H9 (cell line): ENCODE results near the gene PITPNB. TPM values are rescaled to one million over a fixed set of nuclear protein-coding genes. Genes with fewer than 3 reads are reported as not detected.

ENCODE experiments used
- DNase-seq: peaks from one replicate; pipeline ENCODE4 v3.0.0-alpha.2; 2017
- H2AFZ ChIP-seq: one replicate; pipeline ENCODE4 v1.6.1; 2013; ENCODE audit warnings: mild to moderate bottlenecking, low read length, control low read depth, moderate library complexity
- H2AK5ac ChIP-seq: 2 replicates; pipeline ENCODE4 v1.6.1; 2013; ENCODE audit warnings: low read length, control low read depth, mixed read lengths; ENCODE audit not compliant: insufficient read length
- H2BK120ac ChIP-seq: one replicate; pipeline ENCODE4 v1.6.1; 2013; ENCODE audit warnings: low read depth, mild to moderate bottlenecking, low read length, control low read depth, inconsistent platforms; ENCODE audit not compliant: poor library complexity, severe bottlenecking
- H2BK12ac ChIP-seq: 2 replicates; pipeline ENCODE4 v1.6.1; 2013; ENCODE audit warnings: low read length, control low read depth, mixed read lengths, low read depth; ENCODE audit not compliant: insufficient read length
- H2BK15ac ChIP-seq: 2 replicates; pipeline ENCODE4 v1.6.1; 2013; ENCODE audit warnings: low read depth, low read length, control low read depth
- H2BK20ac ChIP-seq: one replicate; pipeline ENCODE4 v1.6.1; 2013; ENCODE audit warnings: low read depth, mild to moderate bottlenecking, low read length, control low read depth, inconsistent platforms; ENCODE audit not compliant: poor library complexity, severe bottlenecking
- H2BK5ac ChIP-seq: 2 replicates; pipeline ENCODE4 v1.6.1; 2013; ENCODE audit warnings: low read length, control low read depth, mixed read lengths; ENCODE audit not compliant: insufficient read length
- H3K14ac ChIP-seq: 2 replicates; pipeline ENCODE4 v1.6.1; 2013; ENCODE audit warnings: low read length, control low read depth; ENCODE audit not compliant: insufficient read depth
- H3K18ac ChIP-seq: 2 replicates; pipeline ENCODE4 v1.6.1; 2013; ENCODE audit warnings: low read depth, mild to moderate bottlenecking, mixed read lengths, low read length, control low read depth; ENCODE audit not compliant: insufficient read length
- H3K23ac ChIP-seq: 2 replicates; pipeline ENCODE4 v1.6.1; 2013; ENCODE audit warnings: low read length, control low read depth, mixed read lengths, low read depth; ENCODE audit not compliant: insufficient read length
- H3K23me2 ChIP-seq: 2 replicates; pipeline ENCODE4 v1.6.1; 2013; ENCODE audit warnings: low read depth, mild to moderate bottlenecking, mixed read lengths, low read length, control low read depth; ENCODE audit not compliant: insufficient read length, poor library complexity, severe bottlenecking
- H3K27ac ChIP-seq: 2 replicates; pipeline ENCODE4 v1.5.1; 2013; ENCODE audit warnings: low read length, control low read depth, mixed read lengths, low read depth; ENCODE audit not compliant: insufficient read length
- H3K27me3 ChIP-seq: 2 replicates; pipeline ENCODE4 v1.6.1; 2013; ENCODE audit warnings: low read length, control low read depth, inconsistent platforms; ENCODE audit not compliant: insufficient read depth
- H3K4ac ChIP-seq: 2 replicates; pipeline ENCODE4 v1.6.1; 2013; ENCODE audit warnings: low read depth, mild to moderate bottlenecking, control low read depth, inconsistent platforms, low read length, moderate library complexity
- H3K4me1 ChIP-seq: 2 replicates; pipeline ENCODE4 v1.6.1; 2013; ENCODE audit warnings: low read length, control low read depth, inconsistent platforms; ENCODE audit not compliant: insufficient read depth
- H3K4me2 ChIP-seq: 2 replicates; pipeline ENCODE4 v1.6.1; 2013; ENCODE audit warnings: low read length, control low read depth, mixed read lengths; ENCODE audit not compliant: insufficient read length, insufficient read depth
- H3K56ac ChIP-seq: 2 replicates; pipeline ENCODE4 v1.6.1; 2013; ENCODE audit warnings: low read depth, mild to moderate bottlenecking, mixed read lengths, low read length, control low read depth; ENCODE audit not compliant: insufficient read length
- H3K79me1 ChIP-seq: 2 replicates; pipeline ENCODE4 v1.6.1; 2013; ENCODE audit warnings: low read depth, mild to moderate bottlenecking, moderate library complexity, low read length, control low read depth, inconsistent platforms; ENCODE audit not compliant: insufficient read depth, poor library complexity, severe bottlenecking
- H3K79me2 ChIP-seq: 2 replicates; pipeline ENCODE4 v1.6.1; 2013; ENCODE audit warnings: low read length, control low read depth, inconsistent platforms; ENCODE audit not compliant: insufficient read depth
- H3K9ac ChIP-seq: 2 replicates; pipeline ENCODE4 v1.6.1; 2013; ENCODE audit warnings: low read length, control low read depth, mixed read lengths; ENCODE audit not compliant: insufficient read length; ENCODE audit errors: extremely low read depth
- H3K9me3 ChIP-seq: one replicate; pipeline ENCODE4 v1.6.1; 2013; ENCODE audit warnings: low read depth, low read length, inconsistent platforms; ENCODE audit not compliant: control insufficient read depth
- H3T11ph ChIP-seq: one replicate; pipeline ENCODE4 v1.6.1; 2013; ENCODE audit warnings: mild to moderate bottlenecking, low read length, control low read depth, inconsistent platforms
- H4K20me1 ChIP-seq: one replicate; pipeline ENCODE4 v1.6.1; 2013; ENCODE audit not compliant: control insufficient read depth, insufficient read length, insufficient read depth
- H4K5ac ChIP-seq: 2 replicates; pipeline ENCODE4 v1.6.1; 2013; ENCODE audit warnings: low read depth, mild to moderate bottlenecking, mixed read lengths, low read length, control low read depth; ENCODE audit not compliant: insufficient read length
- H4K8ac ChIP-seq: replicated peaks from 2 replicates; pipeline ENCODE4 v1.6.1; 2013; ENCODE audit warnings: low read length, control low read depth, mixed read lengths, low read depth; ENCODE audit not compliant: insufficient read length
- H4K91ac ChIP-seq: 2 replicates; pipeline ENCODE4 v1.6.1; 2013; ENCODE audit warnings: low read depth, mild to moderate bottlenecking, moderate library complexity, mixed read lengths, low read length, control low read depth; ENCODE audit not compliant: insufficient read length
- H3K27ac Mint-ChIP-seq, 3 experiments: 2 replicates in 2 of 3; 3 replicates in 1 of 3; pipeline ENCODE4 v1.8.0; 2020 to 2021; ENCODE audit warnings: mixed read lengths in 3 of 3, mild to moderate bottlenecking in 1 of 3, moderate library complexity in 1 of 3
- H3K27me3 Mint-ChIP-seq: 2 replicates; pipeline ENCODE4 v1.8.0; 2021; ENCODE audit warnings: low read depth, mild to moderate bottlenecking, moderate library complexity, mixed read lengths
- H3K36me3 Mint-ChIP-seq, 3 experiments: 2 replicates in 2 of 3; 3 replicates in 1 of 3; pipeline ENCODE4 v1.8.0; 2020 to 2021; ENCODE audit warnings: low read depth in 3 of 3, mixed read lengths in 3 of 3; ENCODE audit not compliant: insufficient read depth in 1 of 3
- H3K4me1 Mint-ChIP-seq, 2 experiments: 2 replicates each; pipeline ENCODE4 v1.8.0; 2020; ENCODE audit warnings: mixed read lengths in 2 of 2
- H3K4me3 Mint-ChIP-seq, 2 experiments: 2 replicates in 1 of 2; 3 replicates in 1 of 2; pipeline ENCODE4 v1.8.0; 2020 to 2021; ENCODE audit warnings: mild to moderate bottlenecking in 2 of 2, mixed read lengths in 2 of 2, moderate library complexity in 1 of 2
- H3K9me3 Mint-ChIP-seq, 2 experiments: 2 replicates in 1 of 2; 3 replicates in 1 of 2; pipeline ENCODE4 v1.8.0; 2020; ENCODE audit warnings: mild to moderate bottlenecking in 2 of 2, mixed read lengths in 2 of 2, moderate library complexity in 1 of 2
- WGBS: extraction: QIAGEN DNeasy Blood & Tissue Kit; methylation state at CpG from one replicate; pipeline ENCODE4 v1.1.7; 2013; ENCODE audit warnings: missing lambda C conversion rate, low lambda C conversion rate, mixed read lengths; ENCODE audit not compliant: insufficient read length; ENCODE audit errors: extremely low coverage; 5-methylcytosine and 5-hydroxymethylcytosine counted together
- total RNA-seq: library from RNA; stranded (reverse); gene quantifications from 2 replicates; pipeline ENCODE4 v1.2.1, GENCODE V29; 2021
- TF ChIP-seq, protein P1 (sequence below): fragments of 200-600 bp; sonication (generic); conservative IDR thresholded peaks from 3 replicates; pipeline ENCODE4 v1.8.0; 2021; ENCODE audit warnings: antibody characterized with exemption, mild to moderate bottlenecking

The PITPNB gene
- total RNA-seq, 1 experiment from 2014 or later, result 106 TPM

DNA sequence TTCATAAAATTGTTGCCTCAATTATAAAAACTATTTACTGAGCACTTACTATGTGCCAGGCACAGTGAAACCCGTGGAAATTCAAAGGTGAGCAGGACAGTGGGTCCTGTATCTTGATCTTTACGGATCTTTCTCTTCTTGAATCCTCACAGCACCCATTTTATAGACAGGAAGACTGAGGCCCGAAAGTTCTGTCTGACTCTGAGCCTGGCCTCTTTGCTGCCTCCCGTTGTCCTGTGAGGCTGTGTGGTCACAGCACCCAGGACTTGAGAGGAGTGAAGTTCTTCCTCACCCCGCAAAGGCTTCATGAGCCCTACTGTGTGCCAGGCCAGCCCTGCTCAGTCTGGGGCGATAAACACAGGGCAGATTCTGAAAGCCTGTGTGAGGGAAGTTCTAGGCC, 104.1 kb downstream of the PITPNB start:
- WGBS, result no CpG with 5 or more reads among the region's 6 CpGs
- Histone ChIP-seq H3K23ac (no peak overlapping the region), H3K56ac (peak overlapping the region; percentile 46), H3T11ph (no peak overlapping the region), H3K4me2 (no peak overlapping the region), H2BK15ac (no peak overlapping the region), H3K79me1 (no peaks in the 10 kb centered on the region), H2BK120ac (no peak overlapping the region), H3K79me2 (no peaks in the 10 kb centered on the region), H2AK5ac (no peak overlapping the region), H4K91ac (no peak overlapping the region), H3K14ac (no peak overlapping the region), H2AFZ (no peak overlapping the region), H2BK12ac (no peak overlapping the region), H3K9ac (no peak overlapping the region), H3K27ac (no peak overlapping the region), H3K23me2 (no peaks in the 10 kb centered on the region), H2BK5ac (no peak overlapping the region), H3K4me1 (no peaks in the 10 kb centered on the region), H2BK20ac (no peak overlapping the region), H4K8ac (no peak overlapping the region), H4K5ac (no peak overlapping the region), H3K9me3 (no peaks in the 10 kb centered on the region), H3K4ac (no peak overlapping the region; the same call in 1 of the 2 replicates), H4K20me1 (no peaks in the 10 kb centered on the region), H3K18ac (no peak overlapping the region), H3K27me3 (no peaks in the 10 kb centered on the region)
- no peak overlapping the region for H3K27ac Mint-ChIP-seq
- H3K27me3 Mint-ChIP-seq, result peaks cover 13% of the 10 kb centered on the region
- H3K9me3 Mint-ChIP-seq, result peaks cover 0 to 2% of the 10 kb centered on the region in 2 experiments; a peak in 1 of 5 replicates
- DNase-seq, result no peak
- peaks cover 0 to 2% (median 0%) of the 10 kb centered on the region in 3 experiments; a peak in 1 of 7 replicates for H3K36me3 Mint-ChIP-seq
- H3K4me3 Mint-ChIP-seq, result no peak overlapping the region
- TF ChIP-seq, protein P1, sequence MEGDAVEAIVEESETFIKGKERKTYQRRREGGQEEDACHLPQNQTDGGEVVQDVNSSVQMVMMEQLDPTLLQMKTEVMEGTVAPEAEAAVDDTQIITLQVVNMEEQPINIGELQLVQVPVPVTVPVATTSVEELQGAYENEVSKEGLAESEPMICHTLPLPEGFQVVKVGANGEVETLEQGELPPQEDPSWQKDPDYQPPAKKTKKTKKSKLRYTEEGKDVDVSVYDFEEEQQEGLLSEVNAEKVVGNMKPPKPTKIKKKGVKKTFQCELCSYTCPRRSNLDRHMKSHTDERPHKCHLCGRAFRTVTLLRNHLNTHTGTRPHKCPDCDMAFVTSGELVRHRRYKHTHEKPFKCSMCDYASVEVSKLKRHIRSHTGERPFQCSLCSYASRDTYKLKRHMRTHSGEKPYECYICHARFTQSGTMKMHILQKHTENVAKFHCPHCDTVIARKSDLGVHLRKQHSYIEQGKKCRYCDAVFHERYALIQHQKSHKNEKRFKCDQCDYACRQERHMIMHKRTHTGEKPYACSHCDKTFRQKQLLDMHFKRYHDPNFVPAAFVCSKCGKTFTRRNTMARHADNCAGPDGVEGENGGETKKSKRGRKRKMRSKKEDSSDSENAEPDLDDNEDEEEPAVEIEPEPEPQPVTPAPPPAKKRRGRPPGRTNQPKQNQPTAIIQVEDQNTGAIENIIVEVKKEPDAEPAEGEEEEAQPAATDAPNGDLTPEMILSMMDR, result no peak
- H3K4me1 Mint-ChIP-seq, result peaks cover 18% of the 10 kb centered on the region in 2 experiments
